Progenitor cell of endocrine pancreas (in vitro differentiated cells): ENCODE results near the gene POPDC2. TPM values are rescaled to one million over a fixed set of nuclear protein-coding genes. Genes with fewer than 3 reads are reported as not detected.

Source experiments
- DNase-seq: peaks from one replicate; pipeline ENCODE4 v3.0.0; 2021; ENCODE audit warnings: low spot score; ENCODE audit not compliant: unreplicated experiment
- H3K27ac Mint-ChIP-seq: 2 replicates; pipeline ENCODE4 v1.8.0; 2021; ENCODE audit warnings: mild to moderate bottlenecking, moderate library complexity, mixed read lengths
- H3K27me3 Mint-ChIP-seq: 2 replicates; pipeline ENCODE4 v1.8.0; 2021; ENCODE audit warnings: mixed read lengths
- H3K36me3 Mint-ChIP-seq: 2 replicates; pipeline ENCODE4 v1.8.0; 2022; ENCODE audit warnings: mixed read lengths; ENCODE audit not compliant: insufficient read depth
- H3K4me1 Mint-ChIP-seq: 2 replicates; pipeline ENCODE4 v1.8.0; 2021; ENCODE audit warnings: low read depth, mixed read lengths
- H3K4me3 Mint-ChIP-seq: 2 replicates; pipeline ENCODE4 v1.8.0; 2021; ENCODE audit warnings: low read depth, mild to moderate bottlenecking, moderate library complexity, mixed read lengths
- H3K9me3 Mint-ChIP-seq: 2 replicates; pipeline ENCODE4 v1.8.0; 2021; ENCODE audit warnings: low read depth, mixed read lengths
- CTCF ChIP-seq: fragments of 200-600 bp; sonication (generic); IDR thresholded peaks from one replicate; pipeline ENCODE4 v1.5.0; 2021; ENCODE audit warnings: antibody characterized with exemption, mild to moderate bottlenecking; ENCODE audit not compliant: unreplicated experiment
- total RNA-seq: library from RNA; stranded (reverse); gene quantifications from 2 replicates; pipeline ENCODE4 v1.2.1, GENCODE V29; 2021

The POPDC2 gene
- total RNA-seq, 1 donor from 2014 or later = 3.8 TPM

GRCh38 chr3:119642746-119643473 lies 17.5 kb downstream of the POPDC2 start:
- no peak overlapping the region for H3K27ac Mint-ChIP-seq
- no peaks in the 10 kb centered on the region for H3K27me3 Mint-ChIP-seq
- peaks cover 7% of the 10 kb centered on the region for H3K36me3 Mint-ChIP-seq
- no peak for DNase-seq
- H3K4me3 Mint-ChIP-seq = no peak overlapping the region
- H3K9me3 Mint-ChIP-seq = no peaks in the 10 kb centered on the region
- no peaks in the 10 kb centered on the region for H3K4me1 Mint-ChIP-seq
- no peak for TF ChIP-seq CTCF

- Mint-ChIP-seq H3K27ac (no peak overlapping the region), H3K27me3 (no peaks in the 10 kb centered on the region), H3K36me3 (peaks cover 5% of the 10 kb centered on the region), H3K4me3 (no peak overlapping the region), H3K9me3 (no peaks in the 10 kb centered on the region), H3K4me1 (no peaks in the 10 kb centered on the region)
- no peak for TF ChIP-seq CTCF
- no peak for DNase-seq
Observed at GRCh38 chr3:119641416-119641815, 19.0 kb downstream of the POPDC2 start.

GRCh38 chr3:119639494-119640350 lies 20.7 kb downstream of the POPDC2 start:
- Mint-ChIP-seq H3K36me3 (peaks cover 2% of the 10 kb centered on the region), H3K27ac (no peak overlapping the region), H3K4me1 (no peaks in the 10 kb centered on the region), H3K9me3 (no peaks in the 10 kb centered on the region), H3K4me3 (no peak overlapping the region), H3K27me3 (no peaks in the 10 kb centered on the region)
- DNase-seq = no peak
- no peak for TF ChIP-seq CTCF

GRCh38 chr3:119637679-119638477 lies 22.5 kb downstream of the POPDC2 start:
- Mint-ChIP-seq H3K9me3 (no peaks in the 10 kb centered on the region), H3K36me3 (peaks cover 2% of the 10 kb centered on the region), H3K27me3 (no peaks in the 10 kb centered on the region), H3K4me1 (no peaks in the 10 kb centered on the region), H3K27ac (no peak overlapping the region), H3K4me3 (no peak overlapping the region)
- TF ChIP-seq CTCF = no peak
- no peak for DNase-seq
